ENCODE results near the gene ZNF628.
"Not testable (repeated sequence)": the region's sequence is repeated elsewhere in the genome, so short reads cannot be mapped to it uniquely, and the experiment has no call there.

Gene ZNF628

DNA sequence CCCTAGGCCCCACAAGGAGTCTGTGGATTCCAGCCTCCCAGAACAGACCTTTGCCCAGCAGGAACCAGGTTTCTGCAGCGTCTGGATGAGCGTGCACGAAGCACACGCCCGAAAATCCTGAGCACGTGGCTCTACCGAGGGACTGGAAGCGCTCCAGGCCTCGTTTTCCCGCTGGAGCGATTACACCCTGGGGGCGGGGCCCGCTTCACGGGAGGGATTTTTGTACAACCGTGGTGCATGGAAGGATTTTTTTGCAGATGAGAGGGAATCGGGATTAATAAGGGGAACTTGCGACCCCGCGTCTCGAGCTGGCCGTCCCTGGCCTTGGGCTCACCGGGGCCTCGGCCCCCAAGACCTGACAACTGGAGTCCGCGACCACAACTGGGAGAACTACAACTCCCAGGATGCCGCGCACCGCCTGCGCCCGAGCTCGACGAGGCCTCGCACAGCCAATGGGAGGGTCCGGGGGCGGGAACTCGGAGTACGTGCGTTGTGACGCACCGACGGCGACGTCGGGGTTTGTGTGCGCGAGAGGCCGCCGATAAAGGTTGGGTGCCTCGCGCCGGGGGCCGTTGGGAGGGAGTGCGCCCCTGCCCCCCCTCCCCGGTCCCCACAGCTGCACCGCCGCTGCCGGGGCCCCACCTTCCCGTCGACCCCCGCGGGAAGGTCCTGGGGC is at the start of gene ZNF628:
Gene ZNF628, plus strand, starts transcription at position 518 of the 676 bp plus-strand sequence. CDS start 3,294 bp downstream, outside the sequence.
- DNase-seq (ENCODE audit: low spot score): peak; percentile 98

- DNase-seq (ENCODE audit: low spot score): no peak
These were observed 45.2 kb upstream of the ZNF628 start for GRCh38 chr19:55431183-55431582.

DNA sequence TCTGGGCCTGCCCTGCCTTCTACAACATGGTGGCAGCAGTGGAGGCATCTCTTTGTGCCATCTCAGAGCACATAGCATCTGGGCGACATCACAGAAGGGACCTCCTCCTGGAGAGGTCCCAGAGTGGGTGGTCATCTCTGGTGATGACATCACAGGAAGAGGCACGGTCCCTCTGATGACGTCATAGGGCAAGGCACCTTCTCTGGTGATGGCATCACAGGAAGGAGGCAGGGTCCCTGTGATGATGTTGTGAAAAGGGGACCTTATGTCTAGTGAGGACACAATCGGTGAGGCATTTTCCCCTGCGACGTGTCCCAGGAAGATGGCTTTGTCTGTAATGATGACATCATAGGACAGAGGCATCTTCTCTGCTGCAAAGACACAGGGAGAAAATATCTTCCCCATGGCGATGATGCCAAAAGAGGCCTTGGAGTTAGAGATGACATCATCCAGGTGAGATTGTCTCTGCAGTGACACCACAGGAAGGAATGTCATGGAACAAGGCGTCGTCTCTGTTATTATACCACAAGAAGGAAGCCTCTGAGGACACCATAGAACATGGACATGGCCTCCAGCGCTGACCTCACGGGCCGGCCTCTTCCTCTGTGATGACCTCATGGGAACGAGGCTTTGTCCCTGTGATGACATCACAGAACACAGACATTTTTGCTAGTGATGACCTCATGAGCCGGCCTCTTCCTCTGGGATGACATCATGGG is 44.0 kb upstream of the ZNF628 start:
- no peak for DNase-seq (ENCODE audit: low spot score)

- DNase-seq (ENCODE audit: low spot score): no peak
These were observed 43.1 kb upstream of the ZNF628 start for GRCh38 chr19:55433292-55433691.

DNA sequence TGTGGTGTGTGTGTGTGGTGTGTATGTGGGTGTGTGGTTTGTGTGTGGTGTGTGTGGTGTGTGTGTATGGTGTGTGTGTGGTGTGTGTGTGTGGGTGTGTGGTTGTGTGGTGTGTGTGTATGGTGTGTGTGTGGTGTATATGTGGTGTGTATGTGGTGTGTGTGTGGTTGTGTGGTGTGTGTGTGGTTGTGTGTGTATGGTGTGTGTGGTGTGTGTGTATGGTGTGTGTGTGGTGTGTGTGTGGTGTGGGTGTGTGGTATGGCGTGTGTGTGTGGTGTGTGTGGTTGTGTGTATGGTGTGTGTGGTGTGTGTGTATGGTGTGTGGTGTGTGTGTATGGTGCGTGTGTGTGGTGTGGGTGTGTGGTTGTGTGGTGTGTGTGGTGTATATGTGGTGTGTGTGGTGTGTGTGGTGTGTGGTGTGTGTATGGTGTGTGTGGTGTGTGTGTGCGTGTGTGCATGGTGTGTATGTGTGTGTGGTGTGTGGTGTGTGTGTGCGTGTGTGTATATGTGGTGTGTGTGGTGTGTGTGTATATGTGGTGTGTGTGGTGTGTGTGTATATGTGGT is 42.0 kb upstream of the ZNF628 start:
- DNase-seq (ENCODE audit: low spot score): no peak

DNA sequence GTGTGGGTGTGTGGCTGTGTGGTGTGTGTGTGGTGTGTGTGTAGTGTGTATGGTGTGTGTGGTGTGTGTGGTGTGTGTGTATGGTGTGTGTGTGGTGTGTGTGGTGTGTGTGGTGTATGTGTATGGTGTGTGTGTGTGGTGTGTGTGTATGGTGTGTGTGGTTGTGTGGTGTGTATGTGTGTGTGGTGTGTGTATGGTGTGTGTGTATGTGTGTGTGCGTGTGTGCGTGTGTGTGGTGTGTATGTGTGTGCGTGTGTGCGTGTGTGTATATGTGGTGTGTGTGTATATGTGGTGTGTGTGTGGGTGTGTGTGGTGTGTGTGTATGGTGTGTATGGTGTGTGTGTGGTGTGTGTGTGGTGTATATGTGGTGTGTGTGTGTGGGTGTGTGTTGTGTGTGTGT is 41.4 kb upstream of the ZNF628 start:
- DNase-seq (ENCODE audit: low spot score): no peak

GRCh38 chr19:55436847-55437246 is 39.6 kb upstream of the ZNF628 start:
- no peak for DNase-seq (ENCODE audit: low spot score)

DNA sequence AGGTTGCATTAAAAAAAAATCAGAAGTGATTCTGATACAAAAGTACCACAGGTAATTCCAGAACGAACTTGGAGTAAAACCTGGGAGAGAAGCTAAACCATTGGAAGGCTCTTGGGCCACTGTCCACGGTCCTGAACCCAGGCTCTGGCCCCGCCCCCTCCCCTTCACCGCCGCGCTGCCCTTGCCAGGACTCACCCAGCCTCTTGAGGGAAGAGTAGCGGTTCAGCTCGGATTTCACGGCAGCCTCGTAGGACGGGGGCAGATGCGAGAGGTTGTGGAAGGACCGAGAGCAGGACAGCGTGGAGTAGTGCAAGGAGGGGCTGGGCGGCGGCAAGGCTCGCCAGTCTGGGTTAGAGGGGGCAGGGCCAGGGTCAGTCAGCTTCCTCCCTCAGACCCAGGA is 39.0 kb upstream of the ZNF628 start:
- no peak for DNase-seq (ENCODE audit: low spot score)

- DNase-seq (ENCODE audit: low spot score): no peak
These were observed 37.4 kb upstream of the ZNF628 start for GRCh38 chr19:55439052-55439451.

GRCh38 chr19:55440411-55441105 is 35.9 kb upstream of the ZNF628 start:
- no peak for DNase-seq (ENCODE audit: low spot score)

DNA sequence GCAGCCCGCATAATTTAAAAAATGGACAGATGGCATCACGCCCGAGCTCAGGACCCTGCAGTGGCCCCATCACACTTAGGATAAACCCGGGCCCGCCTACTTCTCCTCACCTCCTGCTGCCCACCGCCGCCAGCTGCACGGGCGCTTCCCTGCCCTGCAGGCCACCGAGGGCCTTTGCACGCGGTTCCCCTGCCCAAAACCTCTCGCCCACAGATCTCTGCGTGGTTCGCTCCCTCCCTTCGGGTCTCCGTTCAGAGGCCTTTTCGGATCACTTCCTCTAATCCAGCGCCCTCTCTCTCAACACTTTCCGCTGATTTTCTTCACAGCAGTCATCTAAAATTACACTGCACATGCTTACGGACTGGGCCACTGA is 35.1 kb upstream of the ZNF628 start:
- DNase-seq (ENCODE audit: low spot score): no peak

DNA sequence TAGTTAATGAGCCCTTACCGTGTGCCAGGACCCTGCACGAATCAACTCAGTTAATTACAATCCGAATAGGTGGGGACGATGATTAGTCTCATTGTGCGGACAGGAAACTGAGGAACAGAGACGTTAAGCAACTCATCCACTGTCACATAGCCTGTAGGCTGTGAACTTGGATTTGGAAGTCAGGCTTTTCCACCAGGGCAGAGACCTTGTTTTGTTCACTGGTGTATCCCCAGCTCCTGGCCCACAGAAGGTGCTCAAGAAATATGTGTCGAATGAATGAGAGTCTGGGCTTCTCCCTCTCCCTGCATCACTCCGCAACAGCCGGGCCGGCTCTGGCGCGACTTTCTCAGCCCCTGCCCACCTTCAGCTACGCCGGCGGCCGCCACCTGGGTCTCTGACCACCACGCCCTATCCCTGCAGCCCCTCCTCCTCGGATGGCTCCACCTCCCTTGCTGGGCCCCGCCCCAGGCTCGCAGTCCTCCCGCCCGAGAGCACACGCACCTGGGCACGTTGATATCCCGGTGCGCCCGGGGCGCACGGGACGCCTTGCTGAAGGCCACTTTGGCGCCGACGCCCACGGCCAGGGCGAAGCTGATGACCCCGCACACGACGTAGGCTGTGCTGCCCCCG is 34.6 kb upstream of the ZNF628 start:
- no peak for DNase-seq (ENCODE audit: low spot score)

GRCh38 chr19:55442372-55442961 is 34.0 kb upstream of the ZNF628 start:
- DNase-seq (ENCODE audit: low spot score): no peak

DNA sequence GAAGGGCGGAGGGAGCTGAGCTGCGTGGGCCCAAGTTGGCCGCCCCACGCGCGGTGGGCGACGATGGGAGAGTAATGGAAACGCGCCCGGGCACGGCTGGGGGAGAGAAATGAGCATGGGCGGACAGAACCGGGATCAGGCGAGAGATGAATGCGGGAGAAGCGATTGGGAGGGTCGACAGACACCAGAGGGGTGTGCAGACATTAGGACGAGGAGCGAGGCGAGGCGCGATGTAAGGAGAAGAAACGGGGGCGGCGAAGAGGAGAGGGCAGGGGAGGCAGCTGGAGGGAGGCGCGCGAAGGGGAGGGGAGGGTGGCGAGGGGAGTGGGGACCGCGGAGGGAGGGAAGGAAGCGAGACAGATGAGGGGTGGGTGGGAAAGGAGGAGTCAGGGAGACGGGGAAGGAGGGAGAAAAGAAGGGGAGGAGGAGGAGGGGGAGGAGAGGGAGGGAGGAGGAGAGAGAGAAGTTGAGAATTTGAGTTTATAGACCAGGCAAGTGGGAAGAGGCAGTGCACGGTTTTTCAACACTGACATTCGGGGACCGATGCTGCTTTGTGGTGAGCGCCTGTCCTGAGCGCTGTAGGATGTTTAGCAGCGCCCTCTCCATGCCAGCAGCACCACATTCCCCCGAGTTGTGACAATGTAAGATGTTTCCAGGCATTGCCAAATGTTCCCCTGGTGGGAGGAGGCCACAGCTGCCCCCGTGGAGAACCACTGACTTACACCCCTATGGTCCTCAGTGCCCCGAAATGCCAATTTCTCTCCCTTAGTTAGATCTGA is 33.2 kb upstream of the ZNF628 start, which contains the start of gene SHISA7:
Gene SHISA7, minus strand, starts transcription at position 256 of the 779 bp plus-strand sequence. CDS start 437 bp downstream, outside the sequence.
- DNase-seq (ENCODE audit: low spot score): no peak

DNA sequence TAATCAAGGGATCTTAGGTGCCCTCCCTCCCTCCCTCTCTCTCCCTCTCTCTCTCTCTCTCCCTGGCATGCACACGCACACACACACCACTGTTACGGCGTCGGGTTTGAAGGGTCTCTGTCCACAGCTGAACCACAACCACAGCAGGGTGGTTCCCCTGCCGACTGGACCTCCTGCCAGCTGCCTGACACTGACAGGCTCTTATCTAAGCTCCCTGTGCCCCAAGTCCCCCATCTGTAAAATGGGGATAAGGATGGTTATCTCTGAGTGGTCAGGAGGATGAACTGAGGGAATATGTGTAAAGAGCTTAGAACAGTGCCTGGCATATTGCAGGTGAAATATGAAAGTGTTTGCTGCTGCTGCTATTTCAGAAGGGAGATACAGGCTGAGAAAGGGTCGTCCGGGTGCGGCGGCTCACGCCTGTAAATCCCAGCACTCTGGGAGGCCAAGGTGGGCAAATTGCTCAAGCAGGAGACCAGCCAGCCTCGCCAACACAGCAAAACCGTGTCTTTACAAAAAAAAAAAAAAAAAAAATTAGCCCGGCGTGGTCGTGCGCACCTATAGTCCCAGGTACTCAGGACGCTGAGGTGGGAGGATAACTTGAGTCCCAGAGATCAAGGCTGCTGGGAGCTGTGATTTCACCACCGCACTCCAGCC is 32.5 kb upstream of the ZNF628 start:
- no peak for DNase-seq (ENCODE audit: low spot score)

- DNase-seq (ENCODE audit: low spot score): no peak
These were observed 31.8 kb upstream of the ZNF628 start for GRCh38 chr19:55444646-55445045.

- DNase-seq (ENCODE audit: low spot score): no peak
These were observed 30.4 kb upstream of the ZNF628 start for GRCh38 chr19:55446060-55446459.

DNA sequence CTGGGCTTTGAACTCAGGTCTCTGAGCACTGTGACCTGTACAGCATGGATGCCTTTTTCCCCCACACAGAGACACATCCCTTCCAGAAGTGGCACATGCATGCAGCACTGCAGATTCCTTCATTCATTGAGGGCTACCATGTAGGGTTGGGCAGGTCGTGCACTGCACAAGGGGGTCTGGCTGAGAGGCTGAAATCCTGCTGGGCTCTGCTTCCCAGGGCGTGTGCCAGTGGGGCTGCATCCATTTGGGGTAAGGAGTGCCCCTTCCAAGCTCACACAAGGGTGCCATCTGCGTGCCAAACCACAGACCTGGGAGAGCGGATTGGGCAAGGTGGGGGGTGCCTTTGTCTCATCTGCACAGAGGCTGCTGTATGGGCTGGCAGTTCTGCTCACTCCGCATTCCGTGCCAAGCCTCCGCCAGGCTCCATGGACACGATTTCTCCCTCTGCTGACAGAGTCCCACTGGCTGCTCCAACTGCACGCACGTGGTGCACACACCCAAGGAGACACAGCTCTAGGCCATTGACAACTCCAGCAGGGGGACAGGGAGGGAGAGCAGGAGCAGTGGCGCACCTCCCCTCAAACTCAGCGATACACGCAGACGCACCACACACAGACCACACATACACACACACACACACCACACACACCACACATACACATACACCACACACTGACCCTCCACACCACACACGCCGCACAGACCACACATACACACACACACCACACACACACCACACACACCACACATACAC is 28.8 kb upstream of the ZNF628 start:
- DNase-seq (ENCODE audit: low spot score): no peak

DNA sequence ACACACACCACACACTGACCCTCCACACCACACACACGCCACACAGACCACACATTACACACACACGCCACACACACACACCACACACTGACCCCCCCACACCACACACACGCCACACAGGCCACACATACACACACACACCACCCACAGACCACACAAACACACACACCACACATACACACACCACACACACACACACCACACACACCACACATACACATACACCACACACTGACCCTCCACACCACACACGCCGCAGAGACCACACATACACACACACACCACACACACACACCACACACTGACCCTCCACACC is 28.3 kb upstream of the ZNF628 start:
- DNase-seq (ENCODE audit: low spot score): not testable (repeated sequence)

- no peak for DNase-seq (ENCODE audit: low spot score)
These were observed 26.9 kb upstream of the ZNF628 start for GRCh38 chr19:55449469-55449868.

Data from CD4-positive, alpha-beta T cell treated with Interleukin-2 at 100 ng/mL for 4 hours (primary cell).